Measurements from ENCODE around the gene BABAM2. TPM values are rescaled to one million over a fixed set of nuclear protein-coding genes. Genes with fewer than 3 reads are reported as not detected.

Gene BABAM2
- total and polyA plus RNA-seq, 11 donors: 22.2 to 75.1 (median 62.5) TPM

- H3K27ac ChIP-seq: peak overlapping the region in 2 of 12 donors; percentile 11 to 37
- no peaks in the 10 kb centered on the region for H3K27me3 ChIP-seq
- WGBS, 4 donors: 75 to 84% (median 78%) methylated on average over 8 to 12 of the region's 12 CpGs
- no peaks in the 10 kb centered on the region for H3K9me3 ChIP-seq
- intact Hi-C loops (cut with DNase I): no loop called here
- TF ChIP-seq, protein P1, sequence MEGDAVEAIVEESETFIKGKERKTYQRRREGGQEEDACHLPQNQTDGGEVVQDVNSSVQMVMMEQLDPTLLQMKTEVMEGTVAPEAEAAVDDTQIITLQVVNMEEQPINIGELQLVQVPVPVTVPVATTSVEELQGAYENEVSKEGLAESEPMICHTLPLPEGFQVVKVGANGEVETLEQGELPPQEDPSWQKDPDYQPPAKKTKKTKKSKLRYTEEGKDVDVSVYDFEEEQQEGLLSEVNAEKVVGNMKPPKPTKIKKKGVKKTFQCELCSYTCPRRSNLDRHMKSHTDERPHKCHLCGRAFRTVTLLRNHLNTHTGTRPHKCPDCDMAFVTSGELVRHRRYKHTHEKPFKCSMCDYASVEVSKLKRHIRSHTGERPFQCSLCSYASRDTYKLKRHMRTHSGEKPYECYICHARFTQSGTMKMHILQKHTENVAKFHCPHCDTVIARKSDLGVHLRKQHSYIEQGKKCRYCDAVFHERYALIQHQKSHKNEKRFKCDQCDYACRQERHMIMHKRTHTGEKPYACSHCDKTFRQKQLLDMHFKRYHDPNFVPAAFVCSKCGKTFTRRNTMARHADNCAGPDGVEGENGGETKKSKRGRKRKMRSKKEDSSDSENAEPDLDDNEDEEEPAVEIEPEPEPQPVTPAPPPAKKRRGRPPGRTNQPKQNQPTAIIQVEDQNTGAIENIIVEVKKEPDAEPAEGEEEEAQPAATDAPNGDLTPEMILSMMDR (IDR thresholded peaks at IDR 0.05): no peak
- no peak for TF ChIP-seq POLR2A (IDR thresholded peaks at IDR 0.05)
- ATAC-seq (no peak), DNase-seq (no peak)
- peaks cover 0 to 60% (median 10%) of the 10 kb centered on the region in 12 donors for H3K4me1 ChIP-seq
- H3K4me3 ChIP-seq: no peak overlapping the region
- no peaks in the 10 kb centered on the region for H3K36me3 ChIP-seq
Observed at GRCh38 chr2:28361991-28362710, 471.6 kb downstream of the BABAM2 start.

GRCh38 chr2:28362991-28363521 is 472.5 kb downstream of the BABAM2 start:
- no peaks in the 10 kb centered on the region for H3K9me3 ChIP-seq
- TF ChIP-seq, protein P1 (IDR thresholded peaks at IDR 0.05): no peak
- no peak for TF ChIP-seq POLR2A (IDR thresholded peaks at IDR 0.05)
- H3K27me3 ChIP-seq: no peaks in the 10 kb centered on the region
- H3K4me3 ChIP-seq: no peak overlapping the region
- intact Hi-C loops (cut with DNase I): no loop called here
- H3K36me3 ChIP-seq: no peaks in the 10 kb centered on the region
- WGBS, 4 donors: 86 to 88% (median 88%) methylated on average over 14 to 15 of the region's 15 CpGs
- peaks cover 0 to 63% (median 10%) of the 10 kb centered on the region in 12 donors for H3K4me1 ChIP-seq
- no peak overlapping the region for H3K27ac ChIP-seq
- ATAC-seq (no peak), DNase-seq (no peak)

DNA sequence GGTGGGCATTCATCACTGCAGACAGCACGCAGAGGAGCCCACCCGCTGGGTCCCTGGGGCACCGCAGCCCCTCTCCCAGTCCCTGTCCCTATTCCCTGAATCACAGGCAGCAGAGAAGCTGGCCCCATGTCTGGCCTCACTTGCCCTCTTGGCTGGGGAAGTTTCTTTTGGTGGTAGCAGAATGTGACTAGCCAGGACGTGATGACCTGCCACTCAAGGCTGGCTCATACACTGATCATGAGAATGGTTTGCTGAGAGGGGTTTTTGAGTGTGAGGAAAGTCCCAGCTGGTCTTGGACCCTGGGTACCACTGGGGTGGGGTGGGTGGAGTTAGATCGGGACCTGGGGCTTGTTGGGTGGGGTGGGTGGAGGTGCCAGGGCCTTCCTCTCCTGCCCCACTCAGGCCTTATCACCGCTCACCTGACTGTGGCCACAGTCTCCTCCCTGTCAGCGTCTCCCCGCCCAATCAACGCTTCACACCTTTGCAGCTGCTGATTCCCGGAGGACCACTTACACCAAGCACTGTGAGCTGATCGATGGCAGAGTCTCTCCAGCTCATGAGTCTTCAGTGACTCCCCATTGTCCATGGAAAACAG is 473.3 kb downstream of the BABAM2 start:
- intact Hi-C loops (cut with DNase I): no loop called here
- WGBS, 4 donors: 90 to 96% (median 92%) methylated on average over 10 to 11 of the region's 11 CpGs
- Histone ChIP-seq H3K27ac (no peak overlapping the region), H3K27me3 (no peaks in the 10 kb centered on the region), H3K4me1 (peaks cover 0 to 57% (median 10%) of the 10 kb centered on the region in 12 donors), H3K9me3 (no peaks in the 10 kb centered on the region), H3K36me3 (no peaks in the 10 kb centered on the region), H3K4me3 (no peak overlapping the region)
- DNase-seq (no peak), ATAC-seq (no peak)
- TF ChIP-seq, protein P1 (IDR thresholded peaks at IDR 0.05): no peak
- no peak for TF ChIP-seq POLR2A (IDR thresholded peaks at IDR 0.05)

DNA sequence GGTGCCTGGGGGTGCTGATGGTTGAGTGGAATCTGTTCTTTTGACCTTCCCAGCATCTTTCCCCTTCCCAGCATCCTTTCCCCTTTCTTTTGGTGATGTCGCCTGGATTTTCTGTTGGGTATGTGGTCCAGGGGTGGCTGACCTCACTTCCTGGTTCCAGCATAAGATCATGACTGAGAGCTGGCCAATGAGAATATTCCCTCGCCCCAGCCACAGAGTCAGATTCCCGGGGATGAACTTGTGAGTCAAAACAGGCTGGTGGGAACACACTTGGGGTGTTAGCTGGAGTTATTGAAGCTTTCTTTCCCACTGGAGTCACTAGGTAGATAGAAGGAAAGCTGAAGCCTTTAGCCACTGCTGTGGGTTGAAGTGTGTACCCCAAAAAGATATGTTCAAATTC is 474.1 kb downstream of the BABAM2 start:
- no peak for TF ChIP-seq POLR2A (IDR thresholded peaks at IDR 0.05)
- TF ChIP-seq, protein P1 (IDR thresholded peaks at IDR 0.05): no peak
- intact Hi-C loops (cut with DNase I): no loop called here
- Histone ChIP-seq H3K36me3 (no peaks in the 10 kb centered on the region), H3K27ac (no peak overlapping the region), H3K27me3 (no peaks in the 10 kb centered on the region), H3K4me3 (no peak overlapping the region), H3K9me3 (no peaks in the 10 kb centered on the region), H3K4me1 (peaks cover 0 to 49% (median 10%) of the 10 kb centered on the region in 12 donors)
- no peak for DNase-seq
- no peak for ATAC-seq
- 88 to 97% (median 92%) methylated on average over 3 of the region's 3 CpGs for WGBS, 4 donors

Measured in heart left ventricle (tissue), 16 donors.